ENCODE data around the gene FCGR2B.

Gene FCGR2B

GRCh38 chr1:161707503-161707902 is 44.6 kb downstream of the FCGR2B start (continued):
- TF ChIP-seq, protein P1, sequence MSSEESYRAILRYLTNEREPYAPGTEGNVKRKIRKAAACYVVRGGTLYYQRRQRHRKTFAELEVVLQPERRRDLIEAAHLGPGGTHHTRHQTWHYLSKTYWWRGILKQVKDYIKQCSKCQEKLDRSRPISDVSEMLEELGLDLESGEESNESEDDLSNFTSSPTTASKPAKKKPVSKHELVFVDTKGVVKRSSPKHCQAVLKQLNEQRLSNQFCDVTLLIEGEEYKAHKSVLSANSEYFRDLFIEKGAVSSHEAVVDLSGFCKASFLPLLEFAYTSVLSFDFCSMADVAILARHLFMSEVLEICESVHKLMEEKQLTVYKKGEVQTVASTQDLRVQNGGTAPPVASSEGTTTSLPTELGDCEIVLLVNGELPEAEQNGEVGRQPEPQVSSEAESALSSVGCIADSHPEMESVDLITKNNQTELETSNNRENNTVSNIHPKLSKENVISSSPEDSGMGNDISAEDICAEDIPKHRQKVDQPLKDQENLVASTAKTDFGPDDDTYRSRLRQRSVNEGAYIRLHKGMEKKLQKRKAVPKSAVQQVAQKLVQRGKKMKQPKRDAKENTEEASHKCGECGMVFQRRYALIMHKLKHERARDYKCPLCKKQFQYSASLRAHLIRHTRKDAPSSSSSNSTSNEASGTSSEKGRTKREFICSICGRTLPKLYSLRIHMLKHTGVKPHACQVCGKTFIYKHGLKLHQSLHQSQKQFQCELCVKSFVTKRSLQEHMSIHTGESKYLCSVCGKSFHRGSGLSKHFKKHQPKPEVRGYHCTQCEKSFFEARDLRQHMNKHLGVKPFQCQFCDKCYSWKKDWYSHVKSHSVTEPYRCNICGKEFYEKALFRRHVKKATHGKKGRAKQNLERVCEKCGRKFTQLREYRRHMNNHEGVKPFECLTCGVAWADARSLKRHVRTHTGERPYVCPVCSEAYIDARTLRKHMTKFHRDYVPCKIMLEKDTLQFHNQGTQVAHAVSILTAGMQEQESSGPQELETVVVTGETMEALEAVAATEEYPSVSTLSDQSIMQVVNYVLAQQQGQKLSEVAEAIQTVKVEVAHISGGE (tag by site-specific recombination; conservative IDR thresholded peaks at IDR 0.05; ENCODE audit: low read depth), result no peak
- TF ChIP-seq MYNN (tag by site-specific recombination; IDR thresholded peaks at IDR 0.05; ENCODE audit: borderline replicate concordance), result no peak
- TF ChIP-seq, protein P2, sequence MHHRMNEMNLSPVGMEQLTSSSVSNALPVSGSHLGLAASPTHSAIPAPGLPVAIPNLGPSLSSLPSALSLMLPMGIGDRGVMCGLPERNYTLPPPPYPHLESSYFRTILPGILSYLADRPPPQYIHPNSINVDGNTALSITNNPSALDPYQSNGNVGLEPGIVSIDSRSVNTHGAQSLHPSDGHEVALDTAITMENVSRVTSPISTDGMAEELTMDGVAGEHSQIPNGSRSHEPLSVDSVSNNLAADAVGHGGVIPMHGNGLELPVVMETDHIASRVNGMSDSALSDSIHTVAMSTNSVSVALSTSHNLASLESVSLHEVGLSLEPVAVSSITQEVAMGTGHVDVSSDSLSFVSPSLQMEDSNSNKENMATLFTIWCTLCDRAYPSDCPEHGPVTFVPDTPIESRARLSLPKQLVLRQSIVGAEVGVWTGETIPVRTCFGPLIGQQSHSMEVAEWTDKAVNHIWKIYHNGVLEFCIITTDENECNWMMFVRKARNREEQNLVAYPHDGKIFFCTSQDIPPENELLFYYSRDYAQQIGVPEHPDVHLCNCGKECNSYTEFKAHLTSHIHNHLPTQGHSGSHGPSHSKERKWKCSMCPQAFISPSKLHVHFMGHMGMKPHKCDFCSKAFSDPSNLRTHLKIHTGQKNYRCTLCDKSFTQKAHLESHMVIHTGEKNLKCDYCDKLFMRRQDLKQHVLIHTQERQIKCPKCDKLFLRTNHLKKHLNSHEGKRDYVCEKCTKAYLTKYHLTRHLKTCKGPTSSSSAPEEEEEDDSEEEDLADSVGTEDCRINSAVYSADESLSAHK (tag by site-specific recombination; IDR thresholded peaks at IDR 0.05), result no peak
- TF ChIP-seq PRDM1 (tag by site-specific recombination; IDR thresholded peaks at IDR 0.05), result no peak
- no peak for TF ChIP-seq ZBTB21 (tag by site-specific recombination; IDR thresholded peaks at IDR 0.05)
- TF ChIP-seq MZF1 (tag by site-specific recombination; IDR thresholded peaks at IDR 0.05; ENCODE audit: borderline replicate concordance), result no peak
- TF ChIP-seq ZNF433 (tag by site-specific recombination; IDR thresholded peaks at IDR 0.05; ENCODE audit: low read depth), result no peak
- TF ChIP-seq ZNF585B (tag by site-specific recombination; IDR thresholded peaks at IDR 0.05), result no peak
- TF ChIP-seq ZNF791 (tag by site-specific recombination; IDR thresholded peaks at IDR 0.05), result no peak
- TF ChIP-seq ZFP41 (tag by site-specific recombination; IDR thresholded peaks at IDR 0.05; ENCODE audit: borderline replicate concordance), result no peak
- TF ChIP-seq ZNF394 (tag by site-specific recombination; IDR thresholded peaks at IDR 0.05; ENCODE audit: borderline replicate concordance), result no peak

- H3K9me3 ChIP-seq (ENCODE audit: control insufficient read depth, insufficient read depth, low read depth, low read length), result no peaks in the 10 kb centered on the region
- H3K27ac ChIP-seq (ENCODE audit: extremely low read depth, low read depth, low read length), result no peak overlapping the region
- ChIA-PET CTCF (interaction anchor here (0.6 to 1.0 kb wide), 3 partner anchors 10 to 631 kb away, joined by 3 to 4 read pairs (median 4); no protein-coding TSS in a partner anchor), POLR2A (no interaction called here)
- TF ChIP-seq ZNF560 (tag by site-specific recombination; IDR thresholded peaks at IDR 0.05; ENCODE audit: borderline replicate concordance), result no peak
- no peak for TF ChIP-seq ZNF449 (tag by site-specific recombination; IDR thresholded peaks at IDR 0.05)
- TF ChIP-seq ZNF37A (tag by site-specific recombination; IDR thresholded peaks at IDR 0.05), result no peak
- TF ChIP-seq, protein P3, sequence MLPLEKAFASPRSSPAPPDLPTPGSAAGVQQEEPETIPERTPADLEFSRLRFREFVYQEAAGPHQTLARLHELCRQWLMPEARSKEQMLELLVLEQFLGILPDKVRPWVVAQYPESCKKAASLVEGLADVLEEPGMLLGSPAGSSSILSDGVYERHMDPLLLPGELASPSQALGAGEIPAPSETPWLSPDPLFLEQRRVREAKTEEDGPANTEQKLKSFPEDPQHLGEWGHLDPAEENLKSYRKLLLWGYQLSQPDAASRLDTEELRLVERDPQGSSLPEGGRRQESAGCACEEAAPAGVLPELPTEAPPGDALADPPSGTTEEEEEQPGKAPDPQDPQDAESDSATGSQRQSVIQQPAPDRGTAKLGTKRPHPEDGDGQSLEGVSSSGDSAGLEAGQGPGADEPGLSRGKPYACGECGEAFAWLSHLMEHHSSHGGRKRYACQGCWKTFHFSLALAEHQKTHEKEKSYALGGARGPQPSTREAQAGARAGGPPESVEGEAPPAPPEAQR (tag by site-specific recombination; IDR thresholded peaks at IDR 0.05), result no peak
- TF ChIP-seq ZBTB10 (tag by site-specific recombination; IDR thresholded peaks at IDR 0.05), result no peak
- no peak for TF ChIP-seq ZSCAN16 (tag by site-specific recombination; IDR thresholded peaks at IDR 0.05)
- TF ChIP-seq ZNF19 (tag by site-specific recombination; IDR thresholded peaks at IDR 0.05; ENCODE audit: low read depth), result no peak
- TF ChIP-seq MZF1 (tag by site-specific recombination; IDR thresholded peaks at IDR 0.05; ENCODE audit: borderline replicate concordance), result no peak
- no peak for TF ChIP-seq ZNF785 (tag by site-specific recombination; IDR thresholded peaks at IDR 0.05)
- TF ChIP-seq ATF2 (tag by site-specific recombination; IDR thresholded peaks at IDR 0.05; ENCODE audit: low read depth), result no peak
- H3K36me3 ChIP-seq (ENCODE audit: control insufficient read depth in 2 of 2, insufficient read depth in 1 of 2, low read length in 2 of 2), result no peaks in the 10 kb centered on the region
- H3K4me1 ChIP-seq (ENCODE audit: control insufficient read depth, insufficient read depth, low read length), result no peaks in the 10 kb centered on the region
- H3K4me3 ChIP-seq (ENCODE audit: low read depth, low read length), result no peak overlapping the region
Observed at GRCh38 chr1:161709373-161709772, 46.4 kb downstream of the FCGR2B start.

Measured in HEK293 (cell line).